Middle frontal gyrus (tissue), 1 donor: ENCODE results near the gene RIT1.
"Not testable (repeated sequence)": the region's sequence is repeated elsewhere in the genome, so short reads cannot be mapped to it uniquely, and the experiment has no call there.

Experiments used
- DNase-seq: peaks from one replicate; pipeline ENCODE4 v3.0.0-alpha.2; 2015; ENCODE audit warnings: low spot score; ENCODE audit errors: extremely low spot score

The RIT1 gene

GRCh38 chr1:155895617-155896016, 15.5 kb downstream of the RIT1 start:
- not testable (repeated sequence) for DNase-seq

- no peak for DNase-seq
Measured at GRCh38 chr1:155893389-155894142, 17.6 kb downstream of the RIT1 start.

DNA sequence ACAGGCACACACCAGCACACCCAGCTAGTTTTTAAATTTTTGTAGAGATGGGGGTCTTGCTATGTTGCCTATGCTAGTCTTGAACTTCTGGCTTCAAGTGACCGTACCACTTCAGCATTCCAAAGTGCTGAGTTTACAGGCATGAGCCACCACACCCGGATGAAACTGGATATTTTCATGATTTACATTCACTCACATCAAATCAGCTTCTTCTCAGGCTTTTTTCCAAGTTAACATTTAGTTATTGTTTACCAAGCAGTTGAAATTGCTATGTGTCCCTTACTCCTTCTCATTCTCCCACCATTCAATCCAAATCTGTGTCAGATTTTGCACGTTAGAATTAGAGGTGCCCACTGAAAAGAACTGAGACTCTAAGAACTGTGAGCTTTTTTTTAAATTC, 18.4 kb downstream of the RIT1 start:
- DNase-seq = no peak

GRCh38 chr1:155890251-155890650, 20.9 kb downstream of the RIT1 start:
- DNase-seq = no peak

GRCh38 chr1:155889566-155889965, 21.6 kb downstream of the RIT1 start:
- no peak for DNase-seq

GRCh38 chr1:155888481-155888880, 22.7 kb downstream of the RIT1 start:
- DNase-seq = no peak

GRCh38 chr1:155884982-155885381, 26.2 kb downstream of the RIT1 start:
- DNase-seq = no peak

GRCh38 chr1:155884031-155884960, 26.9 kb downstream of the RIT1 start:
- no peak for DNase-seq

- DNase-seq = no peak
Measured at GRCh38 chr1:155882766-155883165, 28.4 kb downstream of the RIT1 start.

- no peak for DNase-seq
Measured at GRCh38 chr1:155882235-155882634, 28.9 kb downstream of the RIT1 start.

DNA sequence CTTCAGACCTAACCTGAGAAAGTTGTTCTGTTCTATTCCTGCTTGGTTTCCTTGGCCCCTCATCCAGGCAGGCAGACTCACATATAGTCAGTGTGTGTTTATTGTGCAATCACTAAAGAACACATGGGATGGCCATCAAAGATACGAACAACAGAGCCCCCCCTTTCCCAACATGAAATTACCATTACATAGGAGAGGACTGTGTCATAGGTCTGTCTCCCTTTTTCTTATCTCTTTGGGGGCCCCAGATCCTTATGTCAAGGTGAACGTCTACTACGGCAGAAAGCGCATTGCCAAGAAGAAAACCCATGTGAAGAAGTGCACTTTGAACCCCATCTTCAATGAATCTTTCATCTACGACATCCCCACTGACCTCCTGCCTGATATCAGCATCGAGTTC, 30.2 kb downstream of the RIT1 start:
- no peak for DNase-seq

DNA sequence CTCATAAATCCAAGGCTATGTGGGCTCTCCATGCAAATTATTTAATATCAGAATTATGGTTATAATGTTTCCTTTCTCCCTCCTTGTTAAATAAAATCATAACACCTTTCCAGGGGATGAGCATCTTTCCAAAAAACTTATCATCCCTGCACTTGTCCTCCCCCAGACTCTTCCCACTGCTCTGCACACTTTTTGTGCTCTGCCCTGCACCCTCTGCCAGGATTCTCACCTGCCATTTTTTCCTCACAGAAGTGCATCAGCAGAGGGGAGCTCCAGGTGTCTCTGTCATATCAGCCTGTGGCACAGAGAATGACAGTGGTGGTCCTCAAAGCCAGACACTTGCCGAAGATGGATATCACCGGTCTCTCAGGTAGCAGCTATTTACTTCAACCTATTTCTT, 30.9 kb downstream of the RIT1 start:
- no peak for DNase-seq

- DNase-seq = no peak
Measured at GRCh38 chr1:155877945-155878344, 33.2 kb downstream of the RIT1 start.

- DNase-seq = no peak
Measured at GRCh38 chr1:155873860-155874259, 37.3 kb downstream of the RIT1 start.

DNA sequence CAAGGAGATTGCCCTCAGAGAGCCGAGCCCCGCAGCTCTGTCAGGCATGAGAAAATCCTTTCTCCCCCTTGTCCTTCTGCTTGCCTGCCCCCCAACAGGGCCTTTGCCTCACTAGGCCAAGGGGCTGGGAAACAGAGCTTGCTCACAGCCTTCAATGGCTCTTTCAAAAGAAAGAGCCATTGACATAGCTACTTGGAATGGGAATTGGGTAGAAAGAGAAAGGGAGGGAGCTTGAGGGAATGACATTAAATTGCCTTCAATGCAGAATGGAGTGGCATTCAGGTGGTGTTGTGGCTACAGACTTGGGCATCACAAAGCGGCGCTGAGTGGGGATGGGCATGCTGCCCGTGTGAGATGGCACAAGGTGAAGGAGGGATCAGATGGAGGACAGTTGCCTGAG, 38.6 kb downstream of the RIT1 start:
- no peak for DNase-seq

DNA sequence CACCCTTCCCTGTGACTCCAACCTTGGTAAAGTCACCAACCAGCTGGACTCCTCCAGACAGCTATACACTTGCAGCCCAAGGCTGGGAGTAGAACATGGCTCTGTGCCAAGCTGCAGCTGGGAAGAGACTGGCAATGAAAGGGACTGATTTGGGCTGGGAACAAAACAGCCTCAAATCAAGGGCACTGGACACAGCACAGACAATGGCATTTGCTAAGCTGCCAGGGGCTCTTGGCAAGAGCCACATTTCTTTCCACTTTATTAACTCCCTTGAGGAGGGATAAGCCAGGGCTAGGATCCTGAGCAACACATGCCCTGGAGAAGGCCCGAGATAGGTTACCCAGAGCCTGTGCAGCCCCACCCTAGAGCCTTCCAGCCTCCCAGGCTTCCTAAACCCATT, 39.8 kb downstream of the RIT1 start:
- DNase-seq = peak; percentile 87

- DNase-seq = no peak
Measured at GRCh38 chr1:155867766-155868165, 43.4 kb downstream of the RIT1 start.

DNA sequence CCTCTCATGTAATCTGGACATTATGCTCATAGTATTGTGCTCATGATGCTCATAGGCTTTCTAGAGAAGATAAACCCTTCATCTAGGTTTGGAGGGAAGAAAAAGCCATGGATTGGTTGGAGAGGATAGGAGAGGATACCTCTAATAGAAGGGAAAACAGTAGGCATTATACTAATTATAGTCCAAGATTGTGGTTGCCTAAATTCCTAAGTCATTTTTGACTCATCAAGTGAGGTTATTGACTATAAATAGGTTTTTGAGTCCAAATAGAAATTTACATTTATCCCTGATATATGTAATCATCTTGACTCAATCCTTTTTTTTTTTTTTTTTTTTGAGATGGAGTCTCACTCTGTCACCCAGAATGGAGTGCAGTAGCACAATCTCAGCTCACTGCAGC, 46.8 kb downstream of the RIT1 start:
- no peak for DNase-seq

DNA sequence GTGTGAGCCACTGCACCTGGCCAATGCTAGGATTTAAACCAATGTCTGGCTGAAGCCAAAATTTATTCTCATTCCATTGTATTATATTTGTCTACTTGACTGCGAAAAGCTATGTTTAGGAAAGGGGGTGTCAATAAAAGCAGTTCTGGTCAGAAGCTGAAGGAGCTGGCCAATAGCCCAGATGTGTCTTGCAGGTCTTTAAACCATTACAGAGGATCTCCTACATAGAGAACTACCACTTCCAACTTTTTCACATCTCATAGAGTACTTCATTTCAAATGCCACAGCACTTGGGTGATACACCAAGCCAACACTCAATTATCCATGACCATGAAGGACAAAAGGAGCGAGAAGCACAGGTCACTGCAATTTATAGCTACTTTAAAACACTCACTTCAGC, 49.3 kb downstream of the RIT1 start:
- no peak for DNase-seq

- no peak for DNase-seq
Measured at GRCh38 chr1:155860970-155861510, 50.1 kb downstream of the RIT1 start.

GRCh38 chr1:155859881-155860871, 51.0 kb downstream of the RIT1 start:
- peak; percentile 80 for DNase-seq
